Measurements from ENCODE around the gene AMIGO3.

Gene AMIGO3

DNA sequence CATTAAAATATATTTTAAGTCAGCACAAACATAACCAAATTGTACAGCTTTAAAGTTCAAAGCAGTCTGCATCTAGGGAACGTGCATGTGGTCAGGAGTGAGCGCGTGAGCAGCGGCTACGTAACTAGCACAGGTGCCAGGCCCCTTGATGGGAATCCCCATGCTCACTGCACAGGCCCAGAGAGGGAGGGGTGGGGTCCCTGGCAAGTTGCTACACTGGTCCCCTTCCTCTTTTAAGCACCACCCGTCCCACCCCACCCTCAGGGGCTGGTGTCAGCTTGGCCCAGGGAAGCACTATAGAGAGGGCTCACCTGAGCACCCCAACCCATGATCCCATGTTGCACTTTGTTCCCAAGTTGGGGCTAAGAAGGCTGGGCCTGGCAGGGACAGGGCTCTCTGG lies 5.1 kb upstream of the AMIGO3 start:
- no peak for DNase-seq

DNA sequence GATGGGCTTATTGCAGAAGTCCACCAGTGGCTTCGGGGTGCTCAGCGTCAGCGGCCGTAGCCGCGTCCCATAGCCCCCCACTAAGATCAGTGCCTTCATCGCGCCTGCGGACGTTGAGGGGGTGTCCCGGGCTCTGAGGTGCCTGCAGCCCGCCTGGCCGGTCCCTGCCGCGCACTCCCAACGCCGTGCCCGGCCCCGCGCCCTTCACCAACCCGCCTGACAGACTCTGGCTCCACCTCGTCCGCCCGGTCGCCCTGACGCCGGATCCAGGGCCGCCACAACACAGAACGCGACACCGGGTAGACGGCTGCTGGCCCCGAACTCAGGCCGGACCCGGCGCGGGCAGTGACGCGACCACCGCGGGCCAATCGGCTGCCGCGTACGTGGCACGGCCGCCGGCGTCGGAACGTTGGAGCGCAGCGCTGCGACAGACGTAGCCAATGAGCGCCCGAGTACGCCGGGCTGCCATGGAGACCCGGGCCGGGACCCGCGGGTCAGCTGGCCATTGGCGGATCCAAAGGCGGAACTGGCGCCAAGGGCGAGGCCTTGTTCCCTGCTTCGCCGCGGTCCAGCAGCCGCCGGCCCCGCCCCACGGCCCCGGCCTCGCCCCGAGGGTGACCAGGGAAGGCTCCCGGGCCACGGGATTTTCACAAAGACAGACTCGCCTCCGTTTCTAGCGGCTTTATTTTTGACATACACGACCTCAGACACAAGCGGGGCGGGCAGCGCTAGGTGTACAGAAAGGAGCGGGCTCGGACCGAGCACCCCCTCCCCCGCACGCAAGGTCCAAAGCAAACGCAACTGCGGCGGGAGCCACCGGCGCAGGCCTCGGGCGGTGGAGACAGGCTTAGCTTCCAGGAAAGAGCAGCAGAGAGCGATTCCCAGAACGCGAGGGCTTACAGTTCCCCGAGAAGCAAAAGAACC lies 4.4 kb upstream of the AMIGO3 start, which contains the start of gene GMPPB:
TSS of gene GMPPB (minus strand) at position 324 of the 924 bp plus-strand sequence. CDS start at position 99, 225 bp downstream.
- peak; percentile 96 for DNase-seq

DNA sequence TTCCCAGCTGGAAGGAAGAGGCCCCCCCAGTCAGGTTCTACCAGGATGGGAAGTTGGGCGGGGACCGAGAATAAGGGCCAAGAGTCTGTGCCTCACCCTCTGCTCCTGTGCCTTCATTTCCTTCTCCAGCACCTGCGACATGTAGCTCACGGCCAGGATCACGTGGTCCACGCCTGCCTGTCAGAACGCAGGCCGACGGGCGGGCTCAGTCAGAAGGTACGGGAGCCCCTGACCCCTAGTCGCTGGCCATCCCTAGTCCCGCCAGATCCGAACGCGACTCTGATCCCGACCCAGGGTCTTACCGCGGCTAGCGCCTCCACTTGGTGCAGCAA lies 3.8 kb upstream of the AMIGO3 start:
- no peak for DNase-seq

DNA sequence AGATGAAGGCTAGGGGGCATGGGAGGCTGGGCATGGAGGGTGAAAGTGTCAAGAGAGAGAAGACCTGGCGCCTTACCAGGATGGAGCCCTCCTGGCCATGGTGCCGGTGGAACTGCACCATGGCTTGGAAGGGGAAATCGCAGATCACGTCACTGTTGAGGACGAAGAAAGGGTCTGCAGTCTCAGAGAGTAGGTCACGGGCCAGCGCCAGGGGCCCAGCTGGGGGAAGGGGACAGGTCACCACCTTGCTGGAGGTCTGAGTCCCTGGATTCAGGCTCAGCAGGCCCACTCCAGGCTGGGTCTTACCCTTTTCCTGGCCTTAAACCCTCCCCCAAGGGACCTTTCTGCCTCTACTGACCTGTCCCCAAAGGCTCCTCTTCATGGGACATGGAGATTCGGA lies 3.4 kb upstream of the AMIGO3 start:
- DNase-seq, result no peak

DNA sequence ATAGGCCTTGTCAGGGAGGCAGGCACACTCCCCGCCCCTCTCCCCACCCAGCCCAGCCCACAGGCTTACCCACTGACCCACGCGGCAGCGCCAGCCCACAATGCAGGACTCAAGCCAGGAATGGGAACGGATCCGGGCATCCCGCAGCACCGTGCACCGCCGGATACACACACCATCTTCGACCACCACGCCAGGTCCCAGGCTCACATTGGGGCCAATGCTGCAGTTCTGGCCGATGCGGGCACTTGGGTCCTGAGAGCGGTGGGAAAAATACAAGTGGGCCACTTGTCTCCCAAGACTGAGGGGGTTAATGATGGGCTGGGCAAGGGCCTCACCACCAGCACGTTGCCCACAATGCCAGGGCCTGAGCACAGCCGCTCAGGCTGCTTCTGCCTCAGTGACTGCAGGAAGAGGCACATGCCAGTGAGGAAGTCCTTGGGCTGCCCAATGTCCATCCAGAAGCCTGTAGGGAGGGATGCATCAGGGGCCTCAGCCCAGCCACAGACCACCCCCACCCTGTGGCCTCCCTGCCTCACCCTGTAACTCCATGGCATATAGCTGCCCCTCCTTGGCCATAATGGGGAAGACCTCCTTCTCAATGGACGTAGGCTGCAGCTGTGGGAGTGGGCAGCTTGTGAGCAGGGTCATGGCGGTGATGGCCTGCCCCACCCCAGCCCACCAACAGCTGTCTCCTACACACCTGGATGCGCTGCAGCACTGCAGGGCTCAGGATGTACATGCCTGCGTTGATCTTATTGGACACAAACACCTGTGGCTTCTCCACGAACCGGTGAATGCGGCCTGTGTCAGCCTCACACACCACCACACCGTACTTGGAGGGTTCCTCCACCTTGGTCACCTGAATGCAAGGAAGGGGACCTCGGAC lies 2.7 kb upstream of the AMIGO3 start:
- no peak for DNase-seq

DNA sequence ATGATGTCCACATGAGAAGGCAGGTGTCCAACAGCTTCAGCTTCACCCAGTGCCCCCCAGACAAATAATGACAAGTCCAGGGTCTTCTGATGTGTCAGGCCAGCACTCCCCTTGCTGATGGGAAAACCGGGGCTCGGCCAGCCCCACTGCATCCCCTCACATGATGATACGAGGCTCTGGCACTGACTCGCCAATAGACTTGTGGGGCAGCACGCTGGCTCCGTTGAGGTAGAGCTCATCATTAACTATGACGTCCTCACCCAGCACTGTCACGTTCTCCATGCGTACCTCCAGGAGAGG lies 2.1 kb upstream of the AMIGO3 start:
- no peak for DNase-seq

DNA sequence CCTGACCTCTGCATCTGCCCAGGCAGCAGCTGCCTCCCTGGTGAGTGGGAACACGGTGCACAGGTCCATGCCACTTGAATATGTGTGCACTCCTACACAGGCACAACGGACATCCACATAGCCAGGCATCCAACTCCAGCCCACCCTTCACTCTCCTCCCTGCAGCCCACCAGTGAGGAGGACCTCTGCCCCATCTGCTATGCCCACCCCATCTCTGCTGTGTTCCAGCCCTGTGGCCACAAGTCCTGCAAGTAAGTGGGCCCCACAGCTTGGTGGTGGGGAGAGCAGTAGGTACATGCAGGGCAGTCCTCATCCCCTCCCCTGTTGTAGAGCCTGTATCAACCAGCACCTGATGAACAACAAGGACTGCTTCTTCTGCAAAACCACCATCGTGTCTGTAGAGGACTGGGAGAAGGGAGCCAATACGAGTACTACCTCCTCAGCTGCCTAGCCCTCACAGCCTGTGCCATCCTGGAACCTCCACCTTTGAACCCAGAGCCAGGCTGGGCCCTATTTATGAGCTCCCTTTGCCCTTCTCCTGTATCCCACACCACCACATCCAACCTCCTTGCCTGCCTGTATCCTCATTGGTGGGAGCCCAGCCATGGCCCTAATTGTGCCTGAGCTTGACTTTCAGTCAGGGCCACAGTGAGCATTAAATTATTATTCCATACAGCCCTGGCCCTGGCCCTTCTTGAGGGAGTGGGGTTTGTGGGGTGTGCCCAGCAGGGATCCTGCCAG lies 1.5 kb upstream of the AMIGO3 start:
- DNase-seq, result no peak

DNA sequence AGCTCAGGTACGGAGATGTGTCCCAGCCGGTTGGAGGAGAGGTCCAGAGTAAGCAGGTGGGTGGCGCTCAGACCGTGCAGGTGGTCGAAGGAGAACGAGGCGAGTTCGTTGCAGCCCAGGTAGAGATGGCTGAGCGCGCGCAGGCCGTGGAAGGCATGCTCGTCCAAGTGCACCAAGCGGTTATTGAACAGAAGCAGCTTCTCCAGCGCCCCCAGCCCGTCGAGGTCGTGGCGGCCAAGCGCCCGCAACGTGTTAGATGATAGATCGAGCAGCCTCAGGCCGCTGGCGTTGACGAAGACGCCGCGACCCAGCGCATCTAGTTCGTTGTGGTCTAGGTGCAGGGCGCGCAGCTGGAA lies 648 bp downstream of the AMIGO3 start:
- no peak for DNase-seq

DNA sequence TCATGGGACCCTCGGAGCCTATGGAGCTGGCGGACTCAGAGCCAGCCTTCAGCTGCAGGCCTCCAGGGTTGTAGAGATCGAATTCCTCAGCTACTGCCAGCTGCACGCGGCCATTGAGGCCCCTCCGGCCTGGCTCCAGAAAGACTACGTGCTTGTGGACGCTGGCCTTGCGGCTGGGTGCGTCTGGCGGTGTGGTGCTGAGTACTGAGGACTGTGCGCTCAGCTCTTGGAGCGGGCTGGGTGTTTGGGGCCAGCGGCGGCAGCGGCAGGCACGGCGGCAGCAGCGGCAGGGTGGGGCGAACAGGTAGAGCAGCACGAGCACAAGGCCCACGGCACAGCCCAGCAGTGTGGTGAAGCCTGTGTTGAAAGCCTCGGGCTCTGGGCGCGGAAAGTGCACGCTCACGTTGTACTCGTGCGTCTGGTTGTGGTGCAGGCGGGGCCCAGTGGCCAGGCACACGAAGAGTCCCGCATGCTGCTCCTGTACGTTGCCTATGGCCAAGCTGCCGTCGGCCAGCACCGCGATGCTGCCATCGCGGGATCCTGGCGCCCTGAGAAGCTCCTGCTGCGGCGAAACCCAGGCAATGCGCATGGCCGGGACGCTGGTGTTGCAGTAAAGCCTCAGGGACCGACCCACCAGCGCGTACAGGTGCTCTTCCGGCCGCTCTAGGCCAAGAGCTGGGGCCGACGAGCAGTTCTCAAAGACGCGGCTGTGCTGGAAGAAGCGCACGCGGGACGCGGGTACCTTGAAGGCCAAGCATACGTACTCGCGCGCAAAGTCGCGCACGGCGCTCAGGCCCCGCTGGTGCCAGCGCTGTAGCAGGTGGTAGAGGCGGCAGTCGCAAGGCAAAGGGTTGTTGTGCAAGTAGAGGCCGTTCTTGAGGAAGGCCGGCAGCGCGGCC lies 1.3 kb downstream of the AMIGO3 start:
- no peak for DNase-seq

DNA sequence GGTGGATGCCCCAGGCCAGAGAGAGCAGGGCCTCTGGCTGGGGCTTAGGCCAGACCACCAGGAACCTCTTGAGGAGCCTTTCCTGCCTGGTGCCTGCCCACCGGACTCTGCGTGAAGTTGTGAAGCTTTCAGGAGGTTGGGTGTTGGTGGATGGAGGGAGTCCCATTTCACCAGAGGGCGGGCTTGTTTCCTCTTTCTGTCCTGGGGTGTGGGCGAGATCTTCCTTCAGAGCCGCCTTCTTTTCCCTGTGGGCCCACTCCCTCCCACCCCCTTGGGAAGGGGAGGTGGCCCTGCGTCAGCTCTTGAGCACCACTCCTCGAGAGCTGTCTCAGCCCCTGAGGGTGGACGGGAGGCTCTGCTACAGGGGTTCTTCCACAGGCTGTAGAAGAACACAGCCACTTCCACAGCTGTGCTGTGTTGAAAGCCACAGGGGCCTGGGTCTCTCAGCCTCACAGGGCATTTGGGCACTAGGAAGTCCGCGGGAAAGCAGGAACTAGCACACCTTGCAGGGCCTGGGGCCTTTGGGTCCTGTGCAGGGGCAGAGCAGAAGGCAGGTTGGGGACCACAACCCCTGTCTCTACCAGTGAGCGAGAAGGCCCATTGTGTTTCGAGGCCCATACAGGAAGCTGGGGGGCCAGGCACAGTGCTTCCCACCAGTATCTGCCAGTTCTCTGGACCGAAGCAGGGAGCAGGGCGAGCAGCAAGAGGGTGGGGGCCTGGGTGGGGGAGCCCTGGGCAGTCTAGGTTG lies 2.1 kb downstream of the AMIGO3 start:
- DNase-seq, result no peak

DNA sequence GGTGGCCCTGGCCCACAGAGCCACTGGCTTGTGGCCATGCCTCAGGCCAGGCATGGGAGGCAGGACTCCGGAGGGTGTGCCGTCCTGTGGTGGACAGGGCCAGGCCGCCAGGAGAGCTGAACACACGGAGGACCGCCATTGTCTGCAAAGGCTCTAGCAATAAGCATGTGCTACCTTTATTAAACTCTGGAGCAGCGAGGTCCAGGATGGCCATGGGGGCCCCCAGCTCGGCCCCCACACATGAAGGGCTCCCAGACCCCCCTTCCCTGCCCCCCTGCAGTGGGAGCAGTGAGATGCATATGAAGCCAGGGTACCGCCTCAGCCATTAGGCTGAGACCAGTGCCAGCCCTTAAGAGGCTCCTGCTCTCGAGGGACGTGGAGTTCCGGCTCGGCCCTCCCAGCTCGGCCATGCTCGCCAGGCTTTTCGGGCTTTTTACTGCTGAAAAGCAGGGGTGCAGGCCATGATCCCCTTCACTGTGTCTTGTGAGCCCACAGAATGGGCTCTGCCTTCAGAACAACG lies 2.7 kb downstream of the AMIGO3 start:
- no peak for DNase-seq

DNA sequence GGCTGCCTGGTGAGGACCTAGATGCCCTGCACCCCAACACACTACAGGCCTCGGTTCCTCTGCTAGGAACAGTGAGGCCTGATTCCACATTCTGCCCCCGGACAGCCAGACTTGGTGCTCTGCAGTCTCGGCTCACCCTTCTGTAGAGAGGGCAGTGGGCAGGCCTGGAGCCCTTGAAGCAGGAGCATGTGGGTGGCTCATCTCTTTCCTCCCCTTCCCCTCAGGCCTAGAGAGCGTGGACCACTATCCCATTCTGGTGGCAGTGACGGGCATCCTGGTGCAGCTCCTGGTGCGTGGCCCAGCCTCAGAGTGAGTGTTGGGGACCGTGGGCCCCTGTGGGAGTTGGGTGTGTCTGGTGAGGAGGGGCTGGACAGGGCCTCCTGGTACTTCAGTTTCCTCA lies 3.3 kb downstream of the AMIGO3 start:
- DNase-seq, result no peak

DNA sequence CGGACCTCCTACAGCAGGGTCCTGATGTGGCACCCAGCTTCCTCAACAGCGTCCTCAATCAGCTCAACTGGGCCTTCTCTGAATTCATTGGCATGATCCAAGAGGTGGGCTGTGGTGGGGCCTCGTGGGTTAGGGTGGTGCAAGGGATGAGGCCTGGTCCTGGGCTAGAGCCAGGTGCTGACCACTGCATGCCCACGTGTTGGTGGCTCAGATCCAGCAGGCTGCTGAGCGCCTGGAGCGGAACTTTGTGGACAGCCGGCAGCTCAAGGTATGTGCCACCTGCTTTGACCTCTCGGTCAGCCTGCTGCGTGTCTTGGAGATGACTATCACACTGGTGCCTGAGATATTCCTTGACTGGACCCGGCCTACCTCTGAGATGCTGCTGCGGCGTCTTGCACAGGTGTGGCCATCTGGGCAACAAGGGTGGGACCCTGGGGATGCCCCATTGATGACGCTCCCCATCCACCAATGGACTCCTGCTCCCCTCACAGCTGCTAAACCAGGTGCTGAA lies 3.8 kb downstream of the AMIGO3 start:
- DNase-seq, result no peak

DNA sequence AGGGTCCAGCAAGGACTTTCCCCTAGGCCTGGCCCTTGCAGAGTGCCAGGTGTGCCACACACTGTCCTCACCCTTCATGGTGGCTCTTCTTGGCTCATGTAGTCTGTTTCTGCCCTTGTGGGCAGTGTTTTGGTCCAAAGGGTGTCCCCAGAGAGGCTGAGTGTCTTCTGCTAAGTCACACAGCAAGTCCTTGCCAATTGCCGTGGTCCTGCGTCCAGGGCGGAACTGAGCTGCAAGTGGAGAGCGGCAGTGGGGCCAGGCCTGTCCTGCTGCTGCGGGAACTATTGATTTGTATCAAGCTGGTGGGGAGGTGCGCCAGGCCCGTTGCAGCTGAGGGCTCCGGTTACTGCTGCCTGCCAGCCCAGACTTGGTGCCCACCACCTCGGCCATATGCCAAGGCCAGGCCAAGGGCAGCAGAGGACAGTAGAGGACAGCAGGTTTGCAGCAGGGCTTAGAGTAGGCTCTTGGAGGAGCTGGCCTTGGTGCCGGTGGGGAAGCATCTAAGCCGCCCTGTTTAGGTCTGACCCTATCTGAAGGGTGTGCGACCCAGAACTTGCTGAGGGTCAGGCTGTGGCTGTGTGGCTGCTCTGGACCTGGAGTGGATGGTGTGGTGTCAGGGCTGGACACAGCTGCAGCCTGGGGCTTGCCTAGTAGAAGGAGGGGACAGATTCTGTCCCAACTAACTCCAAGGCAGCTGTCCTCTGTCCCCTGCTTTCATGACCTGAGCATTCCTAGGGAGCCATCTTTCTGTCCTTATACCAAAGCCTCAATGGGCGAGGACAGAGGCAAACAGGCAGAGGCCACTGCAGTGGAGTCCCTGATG lies 4.5 kb downstream of the AMIGO3 start:
- DNase-seq, result no peak

DNA sequence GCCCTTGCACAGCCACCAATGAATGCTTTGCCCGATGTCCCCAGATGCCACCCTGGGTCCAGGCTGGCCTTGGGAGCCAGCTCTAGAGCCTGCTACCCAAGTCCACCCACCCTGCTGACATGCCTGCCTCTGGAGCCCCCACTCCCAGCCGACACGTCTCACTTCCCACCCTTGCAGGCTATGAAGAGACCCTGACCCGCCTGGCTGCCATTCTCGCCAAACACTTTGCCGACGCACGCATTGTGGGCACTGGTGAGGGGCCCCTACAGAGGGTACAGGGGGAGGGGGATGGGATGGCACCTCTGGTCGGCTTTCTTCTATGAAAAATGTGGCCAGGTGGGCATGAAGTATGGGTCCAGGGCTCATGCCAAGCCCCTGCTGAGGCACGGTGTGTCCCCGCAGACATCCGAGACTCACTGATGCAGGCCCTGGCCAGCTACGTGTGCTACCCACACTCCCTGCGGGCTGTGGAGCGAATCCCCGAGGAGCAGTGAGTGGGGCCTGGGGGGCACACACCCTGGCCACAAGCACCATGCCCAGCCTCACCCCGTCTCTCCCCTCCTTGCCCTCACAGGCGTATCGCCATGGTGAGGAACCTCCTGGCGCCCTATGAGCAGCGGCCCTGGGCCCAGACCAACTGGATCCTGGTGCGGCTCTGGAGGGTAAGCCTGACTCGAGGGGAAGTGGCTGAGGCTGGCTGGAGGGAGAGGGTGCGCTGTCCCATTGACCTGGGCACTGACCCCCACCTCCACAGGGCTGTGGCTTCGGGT lies 6.0 kb downstream of the AMIGO3 start:
- no peak for DNase-seq

DNA sequence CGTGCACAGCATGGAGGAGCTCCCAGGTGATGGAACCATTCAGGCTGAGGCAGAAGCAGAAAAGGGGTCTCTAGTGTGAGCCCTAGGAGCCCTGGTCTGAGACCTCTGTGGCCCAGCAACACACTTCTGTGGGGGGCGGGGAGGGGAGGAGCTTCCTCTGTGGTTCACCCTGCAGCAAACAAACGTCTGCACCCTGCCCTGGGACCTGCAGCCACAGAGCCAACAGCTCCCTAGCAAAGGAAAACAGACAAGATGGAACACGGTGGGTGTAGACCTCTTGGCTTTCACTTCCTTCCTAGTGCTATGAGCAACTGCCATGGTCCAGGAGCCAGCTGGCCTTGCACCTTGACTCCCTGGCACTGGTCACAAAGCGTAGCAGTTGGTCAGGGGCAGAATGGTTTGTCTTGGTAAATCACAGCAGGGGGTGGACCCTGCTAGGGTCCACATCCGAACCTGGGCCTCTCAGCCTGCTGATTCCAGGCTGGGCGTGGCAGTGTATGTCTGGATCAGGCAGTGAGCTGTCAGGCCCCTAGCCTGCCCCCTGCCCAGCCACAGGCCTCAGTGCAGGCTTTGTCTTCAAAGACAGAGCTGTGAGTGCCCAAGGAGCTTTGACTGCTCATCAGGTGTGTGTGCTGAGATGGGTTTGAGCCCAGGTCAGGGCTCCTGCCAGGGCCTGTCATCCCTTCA lies 6.7 kb downstream of the AMIGO3 start:
- DNase-seq, result no peak

DNA sequence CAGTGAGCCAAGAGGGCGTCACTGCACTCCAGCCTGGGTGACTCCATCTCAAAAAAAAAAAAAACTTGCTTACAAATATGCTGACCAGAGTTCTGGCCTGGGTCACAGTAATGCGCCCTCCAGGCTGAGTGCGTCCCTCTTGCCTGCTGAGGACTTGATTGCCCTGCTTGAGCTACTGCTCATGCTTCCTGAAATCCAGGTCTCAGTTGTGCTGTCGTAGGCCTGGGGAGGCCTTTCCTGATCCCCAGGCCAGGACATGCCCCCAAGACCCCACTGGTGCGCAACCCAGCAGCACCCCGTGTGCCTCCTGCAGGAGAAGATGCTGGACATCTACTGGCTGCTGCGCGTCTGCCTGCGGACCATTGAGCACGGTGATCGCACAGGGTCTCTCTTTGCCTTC lies 7.3 kb downstream of the AMIGO3 start:
- DNase-seq, result no peak

DNA sequence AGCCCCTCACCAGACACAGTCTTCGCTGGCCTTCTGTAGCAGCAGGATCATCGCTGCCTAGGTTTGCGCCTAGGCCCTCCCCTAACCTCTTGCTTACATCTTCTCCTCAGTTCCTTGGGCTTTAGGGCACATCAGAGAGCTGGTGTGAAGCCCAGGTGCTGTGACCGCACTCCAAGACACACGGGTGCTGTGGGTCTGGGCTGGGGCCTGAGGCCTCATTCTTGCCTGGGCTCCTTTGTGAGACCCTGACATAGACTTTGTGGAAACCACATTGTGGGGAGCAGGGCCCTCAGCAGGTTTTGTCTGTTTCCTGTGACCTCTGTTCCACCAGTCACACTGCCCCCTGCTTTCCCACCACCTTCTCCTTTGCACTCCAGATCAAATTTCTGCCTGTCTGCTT lies 8.0 kb downstream of the AMIGO3 start:
- no peak for DNase-seq

DNA sequence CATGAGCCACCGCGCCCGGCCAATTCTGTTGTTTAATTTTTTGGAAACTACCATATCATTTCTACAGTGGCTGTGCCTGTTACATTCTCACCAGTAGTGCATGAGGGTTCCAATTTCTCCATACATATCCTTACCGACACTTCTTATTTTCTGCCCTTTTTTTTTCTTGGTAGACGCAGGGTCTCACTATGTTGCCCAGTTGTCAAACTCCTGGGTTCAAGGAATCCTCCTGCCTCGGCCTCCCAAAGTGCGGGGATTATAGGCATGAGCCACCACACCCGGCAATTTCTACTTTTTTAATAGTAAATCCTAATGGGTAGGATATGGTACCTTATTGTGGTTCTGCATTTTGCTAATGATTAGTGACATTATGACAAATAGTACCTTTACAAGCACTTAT lies 9.6 kb downstream of the AMIGO3 start:
- DNase-seq, result no peak
